ENCODE results near the gene LRRC37A3.
"Not testable (repeated sequence)": the region's sequence is repeated elsewhere in the genome, so short reads cannot be mapped to it uniquely, and the experiment has no call there.

GRCh38 chr17:64808178-64808977 is 110.9 kb downstream of the LRRC37A3 start:
- not testable (repeated sequence) for TF ChIP-seq EZH2 (IDR thresholded peaks at IDR 0.05; ENCODE audit: low read depth)
- TF ChIP-seq, protein P1, sequence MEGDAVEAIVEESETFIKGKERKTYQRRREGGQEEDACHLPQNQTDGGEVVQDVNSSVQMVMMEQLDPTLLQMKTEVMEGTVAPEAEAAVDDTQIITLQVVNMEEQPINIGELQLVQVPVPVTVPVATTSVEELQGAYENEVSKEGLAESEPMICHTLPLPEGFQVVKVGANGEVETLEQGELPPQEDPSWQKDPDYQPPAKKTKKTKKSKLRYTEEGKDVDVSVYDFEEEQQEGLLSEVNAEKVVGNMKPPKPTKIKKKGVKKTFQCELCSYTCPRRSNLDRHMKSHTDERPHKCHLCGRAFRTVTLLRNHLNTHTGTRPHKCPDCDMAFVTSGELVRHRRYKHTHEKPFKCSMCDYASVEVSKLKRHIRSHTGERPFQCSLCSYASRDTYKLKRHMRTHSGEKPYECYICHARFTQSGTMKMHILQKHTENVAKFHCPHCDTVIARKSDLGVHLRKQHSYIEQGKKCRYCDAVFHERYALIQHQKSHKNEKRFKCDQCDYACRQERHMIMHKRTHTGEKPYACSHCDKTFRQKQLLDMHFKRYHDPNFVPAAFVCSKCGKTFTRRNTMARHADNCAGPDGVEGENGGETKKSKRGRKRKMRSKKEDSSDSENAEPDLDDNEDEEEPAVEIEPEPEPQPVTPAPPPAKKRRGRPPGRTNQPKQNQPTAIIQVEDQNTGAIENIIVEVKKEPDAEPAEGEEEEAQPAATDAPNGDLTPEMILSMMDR (conservative IDR thresholded peaks at IDR 0.05) = not testable (repeated sequence)

All from PC-9 (cell line).